Loucy (cell line): Measurements from ENCODE around the gene TMSB4X.
"Not testable (repeated sequence)": the region's sequence is repeated elsewhere in the genome, so short reads cannot be mapped to it uniquely, and the experiment has no call there.

Source experiments
- H2AFZ ChIP-seq: fragments of 200-600 bp; sonication (generic); 2 replicates; pipeline ENCODE4 v1.6.0; 2016; ENCODE audit warnings: antibody characterized with exemption, mild to moderate bottlenecking, low read length, moderate library complexity
- H3F3A ChIP-seq: fragments of 200-600 bp; 2 replicates; pipeline ENCODE4 v1.6.0; 2016; ENCODE audit warnings: antibody characterized with exemption, low read depth, mild to moderate bottlenecking
- H3K27me3 ChIP-seq: fragments of 200-600 bp; sonication (generic); 2 replicates; pipeline ENCODE4 v1.6.1; 2014; ENCODE audit warnings: low read length, mild to moderate bottlenecking; ENCODE audit not compliant: insufficient read depth, poor library complexity, severe bottlenecking
- H3K36me3 ChIP-seq: fragments of 200-600 bp; sonication (generic); 2 replicates; pipeline ENCODE4 v1.6.1; 2016; ENCODE audit warnings: low read length; ENCODE audit not compliant: insufficient read depth
- H3K4me1 ChIP-seq: fragments of 200-600 bp; sonication (generic); 2 replicates; pipeline ENCODE4 v1.5.1; 2014; ENCODE audit warnings: low read length, mild to moderate bottlenecking; ENCODE audit not compliant: insufficient read depth, poor library complexity, severe bottlenecking
- H3K4me2 ChIP-seq: fragments of 200-600 bp; sonication (generic); 2 replicates; pipeline ENCODE4 v1.6.0; 2014; ENCODE audit warnings: antibody characterized with exemption, low read length, low read depth, mild to moderate bottlenecking; ENCODE audit not compliant: poor library complexity, severe bottlenecking
- H3K4me3 ChIP-seq: fragments of 200-600 bp; sonication (generic); 2 replicates; pipeline ENCODE4 v1.5.1; 2014; ENCODE audit warnings: low read length, mild to moderate bottlenecking, mixed read lengths; ENCODE audit not compliant: poor library complexity, severe bottlenecking
- H3K79me2 ChIP-seq: fragments of 200-600 bp; sonication (generic); 2 replicates; pipeline ENCODE4 v1.6.1; 2014; ENCODE audit warnings: low read length; ENCODE audit not compliant: insufficient read depth
- H3K9ac ChIP-seq: fragments of 200-600 bp; sonication (generic); 2 replicates; pipeline ENCODE4 v1.6.0; 2014; ENCODE audit warnings: mild to moderate bottlenecking, low read depth, low read length, moderate library complexity; ENCODE audit not compliant: poor library complexity, severe bottlenecking
- H3K9me2 ChIP-seq: fragments of 200-600 bp; sonication (generic); replicated peaks from 2 replicates; pipeline ENCODE4 v1.6.1; 2016; ENCODE audit warnings: low read depth, low read length, mixed read lengths
- H3K9me3 ChIP-seq: fragments of 200-600 bp; sonication (generic); 2 replicates; pipeline ENCODE4 v1.6.1; 2014; ENCODE audit warnings: mild to moderate bottlenecking, antibody characterized with exemption, low read length, low read depth; ENCODE audit not compliant: insufficient read depth
- H4K20me1 ChIP-seq: fragments of 200-600 bp; sonication (generic); 2 replicates; pipeline ENCODE4 v1.6.0; 2014; ENCODE audit warnings: antibody characterized with exemption, low read length, mild to moderate bottlenecking; ENCODE audit not compliant: insufficient read depth, poor library complexity, severe bottlenecking
- EZH2phosphoT487 ChIP-seq: fragments of 200-600 bp; IDR thresholded peaks from 2 replicates; pipeline ENCODE4 v1.6.1; 2018; ENCODE audit warnings: antibody characterized with exemption, mild to moderate bottlenecking, moderate library complexity, borderline replicate concordance
- TF ChIP-seq, protein P1 (sequence below): fragments of 200-600 bp; sonication (generic); conservative IDR thresholded peaks from 2 replicates; pipeline ENCODE4 v1.5.1; 2014; ENCODE audit warnings: mild to moderate bottlenecking, antibody characterized with exemption, low read length

Gene TMSB4X

DNA sequence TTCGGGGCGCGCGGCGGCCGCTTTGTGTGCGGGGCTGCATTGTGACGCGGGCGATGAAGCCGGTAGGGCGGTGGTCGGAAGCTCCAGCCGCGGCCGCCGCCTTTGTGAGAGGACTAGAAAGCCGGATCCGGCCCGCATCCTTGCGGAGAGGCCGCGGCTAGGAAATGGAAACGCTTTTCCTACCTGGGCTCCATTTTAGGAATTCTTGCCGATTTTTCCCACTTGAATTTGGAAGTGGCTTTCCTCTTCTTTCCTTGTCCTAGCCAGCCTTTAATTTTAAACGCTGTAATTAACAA lies 708 bp downstream of the TMSB4X start:
- Histone ChIP-seq H3K4me3 (peak overlapping the region; percentile 89), H3K9me2 (no peaks in the 10 kb centered on the region), H3K4me1 (peaks cover 26% of the 10 kb centered on the region), H4K20me1 (peaks cover 18% of the 10 kb centered on the region), H3F3A (peaks cover 12% of the 10 kb centered on the region), H3K79me2 (peaks cover 93% of the 10 kb centered on the region), H3K27me3 (peaks cover 25% of the 10 kb centered on the region), H3K9me3 (no peaks in the 10 kb centered on the region), H3K9ac (peak overlapping the region; percentile 100), H2AFZ (no peak overlapping the region), H3K36me3 (peaks cover 28% of the 10 kb centered on the region), H3K4me2 (peak overlapping the region; percentile 18)
- TF ChIP-seq EZH2phosphoT487 = no peak
- TF ChIP-seq, protein P1, sequence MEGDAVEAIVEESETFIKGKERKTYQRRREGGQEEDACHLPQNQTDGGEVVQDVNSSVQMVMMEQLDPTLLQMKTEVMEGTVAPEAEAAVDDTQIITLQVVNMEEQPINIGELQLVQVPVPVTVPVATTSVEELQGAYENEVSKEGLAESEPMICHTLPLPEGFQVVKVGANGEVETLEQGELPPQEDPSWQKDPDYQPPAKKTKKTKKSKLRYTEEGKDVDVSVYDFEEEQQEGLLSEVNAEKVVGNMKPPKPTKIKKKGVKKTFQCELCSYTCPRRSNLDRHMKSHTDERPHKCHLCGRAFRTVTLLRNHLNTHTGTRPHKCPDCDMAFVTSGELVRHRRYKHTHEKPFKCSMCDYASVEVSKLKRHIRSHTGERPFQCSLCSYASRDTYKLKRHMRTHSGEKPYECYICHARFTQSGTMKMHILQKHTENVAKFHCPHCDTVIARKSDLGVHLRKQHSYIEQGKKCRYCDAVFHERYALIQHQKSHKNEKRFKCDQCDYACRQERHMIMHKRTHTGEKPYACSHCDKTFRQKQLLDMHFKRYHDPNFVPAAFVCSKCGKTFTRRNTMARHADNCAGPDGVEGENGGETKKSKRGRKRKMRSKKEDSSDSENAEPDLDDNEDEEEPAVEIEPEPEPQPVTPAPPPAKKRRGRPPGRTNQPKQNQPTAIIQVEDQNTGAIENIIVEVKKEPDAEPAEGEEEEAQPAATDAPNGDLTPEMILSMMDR = no peak

DNA sequence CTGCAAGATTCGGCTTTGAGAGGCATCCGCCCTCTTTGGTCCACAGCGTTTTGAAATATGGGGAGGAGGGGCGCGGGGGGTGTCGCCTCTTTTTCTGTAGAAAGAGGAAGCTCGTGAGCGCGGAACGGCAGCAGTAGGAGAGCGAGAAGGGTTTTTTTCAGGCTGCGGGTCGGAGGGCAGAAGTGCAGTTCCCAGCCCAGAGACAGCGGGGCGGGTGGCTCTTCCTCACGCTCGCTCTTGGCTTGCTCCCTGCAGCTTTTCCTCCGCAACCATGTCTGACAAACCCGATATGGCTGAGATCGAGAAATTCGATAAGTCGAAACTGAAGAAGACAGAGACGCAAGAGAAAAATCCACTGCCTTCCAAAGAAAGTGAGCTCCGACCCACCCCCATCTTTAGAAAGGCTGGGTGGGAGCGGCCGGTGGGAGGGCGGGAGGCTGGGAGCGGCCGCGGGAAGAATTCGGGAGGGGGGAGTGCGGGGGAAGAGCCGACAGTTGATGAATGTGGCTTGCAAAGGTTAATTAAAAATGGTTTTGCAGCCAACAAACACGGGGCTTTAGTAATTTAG lies 1.2 kb downstream of the TMSB4X start:
- no peaks in the 10 kb centered on the region for H3K9me2 ChIP-seq
- peaks cover 29% of the 10 kb centered on the region for H3K4me1 ChIP-seq
- peaks cover 25% of the 10 kb centered on the region for H3K27me3 ChIP-seq
- no peak overlapping the region for H2AFZ ChIP-seq
- H3K36me3 ChIP-seq = peaks cover 28% of the 10 kb centered on the region
- peak overlapping the region; percentile 18 for H3K4me2 ChIP-seq
- H3F3A ChIP-seq = peaks cover 12% of the 10 kb centered on the region
- H3K9ac ChIP-seq = peak overlapping the region; percentile 100
- peaks cover 18% of the 10 kb centered on the region for H4K20me1 ChIP-seq
- H3K79me2 ChIP-seq = peaks cover 93% of the 10 kb centered on the region
- no peak for TF ChIP-seq EZH2phosphoT487
- TF ChIP-seq, protein P1 = no peak
- no peaks in the 10 kb centered on the region for H3K9me3 ChIP-seq
- peak overlapping the region; percentile 89 for H3K4me3 ChIP-seq

DNA sequence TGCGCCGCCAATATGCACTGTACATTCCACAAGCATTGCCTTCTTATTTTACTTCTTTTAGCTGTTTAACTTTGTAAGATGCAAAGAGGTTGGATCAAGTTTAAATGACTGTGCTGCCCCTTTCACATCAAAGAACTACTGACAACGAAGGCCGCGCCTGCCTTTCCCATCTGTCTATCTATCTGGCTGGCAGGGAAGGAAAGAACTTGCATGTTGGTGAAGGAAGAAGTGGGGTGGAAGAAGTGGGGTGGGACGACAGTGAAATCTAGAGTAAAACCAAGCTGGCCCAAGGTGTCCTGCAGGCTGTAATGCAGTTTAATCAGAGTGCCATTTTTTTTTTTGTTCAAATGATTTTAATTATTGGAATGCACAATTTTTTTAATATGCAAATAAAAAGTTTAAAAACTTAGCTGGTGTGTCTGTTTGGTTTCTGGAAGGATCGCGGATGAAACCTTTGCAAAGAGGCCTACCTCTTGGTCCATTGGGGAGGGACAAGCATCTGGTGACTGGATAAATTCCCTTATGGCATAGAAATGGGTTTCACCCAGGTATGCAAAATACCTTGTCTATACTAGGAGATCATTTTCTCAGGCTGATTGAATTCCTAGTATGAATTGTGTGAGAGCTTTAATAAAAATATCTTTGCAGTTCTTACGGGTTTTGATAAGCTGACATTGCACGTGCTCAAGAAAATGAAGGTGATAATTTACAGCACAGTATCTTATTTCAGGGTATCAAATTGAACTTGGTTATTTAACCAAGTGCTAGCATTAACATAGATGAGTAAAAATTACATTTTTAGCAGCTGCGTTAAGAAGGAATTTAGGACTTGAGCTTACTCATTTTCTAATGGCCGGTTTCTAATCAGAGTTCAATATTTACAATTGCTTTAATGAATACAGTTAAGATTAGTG lies 2.2 kb downstream of the TMSB4X start:
- H3K9me3 ChIP-seq, H2AFZ ChIP-seq, H3K9me2 ChIP-seq: not testable (repeated sequence)
- peaks cover 86% of the 10 kb centered on the region for H3K79me2 ChIP-seq
- H3K36me3 ChIP-seq = peaks cover 28% of the 10 kb centered on the region
- H3K9ac ChIP-seq = peak overlapping the region; percentile 100
- H3F3A ChIP-seq = peaks cover 12% of the 10 kb centered on the region
- H4K20me1 ChIP-seq = peaks cover 18% of the 10 kb centered on the region
- peaks cover 35% of the 10 kb centered on the region for H3K4me1 ChIP-seq
- peak overlapping the region; percentile 89 for H3K4me3 ChIP-seq
- H3K27me3 ChIP-seq = peaks cover 25% of the 10 kb centered on the region
- peak overlapping the region; percentile 89 for H3K4me2 ChIP-seq
